Lower lobe of right lung (tissue), 2 donors: ENCODE measurements around the gene INO80D. TPM values are rescaled to one million over a fixed set of nuclear protein-coding genes. Genes with fewer than 3 reads are reported as not detected.

Experiments
- ATAC-seq, 2 donors: fragments of 200-7000 bp; cut with Tn5 transposase; one replicate each; pipeline ENCODE4 v1.9.1; 2020 to 2022; ENCODE audit warnings: mild to moderate bottlenecking in 2 of 2, moderate library complexity in 2 of 2
- DNase-seq: peaks from one replicate; pipeline ENCODE4 v3.0.0-alpha.2; 2020
- H3K27ac ChIP-seq: fragments of 200-600 bp; one replicate; pipeline ENCODE4 v1.8.0; 2022
- H3K27me3 ChIP-seq: fragments of 200-600 bp; one replicate; pipeline ENCODE4 v1.8.0; 2022; ENCODE audit warnings: low read depth
- H3K36me3 ChIP-seq: fragments of 200-600 bp; one replicate; pipeline ENCODE4 v1.8.0; 2022; ENCODE audit warnings: mild to moderate bottlenecking
- H3K4me1 ChIP-seq: fragments of 200-600 bp; one replicate; pipeline ENCODE4 v1.8.0; 2022
- H3K4me3 ChIP-seq: fragments of 200-600 bp; one replicate; pipeline ENCODE4 v1.8.0; 2022; ENCODE audit warnings: mild to moderate bottlenecking
- H3K9me3 ChIP-seq: fragments of 200-600 bp; one replicate; pipeline ENCODE4 v1.8.0; 2022
- intact Hi-C: fragments of 100-400 bp; cut with DNase I; formaldehyde crosslinking; loops from one replicate; pipeline ENCODE4 v1.11.0; 2022
- total RNA-seq: library from RNA; stranded (reverse); fragmentation: NEBNext Ultra II Directional; extraction: Animal tissue kit (Norgen Biotek cat#: 25700); gene quantifications from one replicate; pipeline ENCODE4 v1.2.1, GENCODE V29; 2021
- TF ChIP-seq, protein P1 (sequence below): fragments of 200-600 bp; IDR thresholded peaks from one replicate; pipeline ENCODE4 v1.8.0; 2022; ENCODE audit warnings: antibody characterized with exemption, mild to moderate bottlenecking
- donor health status: DM: no; HTN: yes; CAD: no; lungs with severe emphysema.

INO80D gene
- total RNA-seq, 1 donor from 2014 or later: 26.0 TPM

DNA sequence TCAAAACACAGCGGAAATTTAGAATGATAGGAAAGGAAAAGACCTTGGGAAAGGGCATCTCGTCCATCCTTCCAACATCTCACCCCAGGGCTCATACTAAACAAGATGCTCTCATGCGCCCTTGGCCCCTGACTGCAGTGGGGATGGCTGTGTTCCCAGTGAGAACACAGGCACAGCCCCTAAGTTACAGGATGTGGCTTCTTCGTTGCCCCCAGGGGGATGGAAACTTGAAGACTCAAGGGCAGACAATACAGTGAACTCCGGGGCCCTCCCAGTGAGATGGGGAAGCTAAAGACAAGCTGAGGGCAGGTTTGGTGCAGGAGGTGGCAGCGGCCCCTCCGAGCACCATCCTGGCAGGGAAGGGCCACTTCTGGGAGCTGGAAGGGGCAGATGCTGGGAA is 139.7 kb downstream of the INO80D start:
- Histone ChIP-seq H3K9me3 (no peaks in the 10 kb centered on the region), H3K36me3 (no peaks in the 10 kb centered on the region), H3K4me1 (peaks cover 22% of the 10 kb centered on the region), H3K4me3 (no peak overlapping the region), H3K27me3 (no peaks in the 10 kb centered on the region), H3K27ac (no peak overlapping the region)
- intact Hi-C loops: no loop called here
- TF ChIP-seq, protein P1, sequence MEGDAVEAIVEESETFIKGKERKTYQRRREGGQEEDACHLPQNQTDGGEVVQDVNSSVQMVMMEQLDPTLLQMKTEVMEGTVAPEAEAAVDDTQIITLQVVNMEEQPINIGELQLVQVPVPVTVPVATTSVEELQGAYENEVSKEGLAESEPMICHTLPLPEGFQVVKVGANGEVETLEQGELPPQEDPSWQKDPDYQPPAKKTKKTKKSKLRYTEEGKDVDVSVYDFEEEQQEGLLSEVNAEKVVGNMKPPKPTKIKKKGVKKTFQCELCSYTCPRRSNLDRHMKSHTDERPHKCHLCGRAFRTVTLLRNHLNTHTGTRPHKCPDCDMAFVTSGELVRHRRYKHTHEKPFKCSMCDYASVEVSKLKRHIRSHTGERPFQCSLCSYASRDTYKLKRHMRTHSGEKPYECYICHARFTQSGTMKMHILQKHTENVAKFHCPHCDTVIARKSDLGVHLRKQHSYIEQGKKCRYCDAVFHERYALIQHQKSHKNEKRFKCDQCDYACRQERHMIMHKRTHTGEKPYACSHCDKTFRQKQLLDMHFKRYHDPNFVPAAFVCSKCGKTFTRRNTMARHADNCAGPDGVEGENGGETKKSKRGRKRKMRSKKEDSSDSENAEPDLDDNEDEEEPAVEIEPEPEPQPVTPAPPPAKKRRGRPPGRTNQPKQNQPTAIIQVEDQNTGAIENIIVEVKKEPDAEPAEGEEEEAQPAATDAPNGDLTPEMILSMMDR: no peak
- ATAC-seq (no peak), DNase-seq (no peak)

Other genes starting within 250 kb of the INO80D start
- gene NDUFS1, start 73.3 kb upstream of the INO80D start, total RNA-seq: 58.2 TPM
- gene EEF1B2, start 73.7 kb upstream of the INO80D start, total RNA-seq: 408 TPM
- 8.1 TPM for gene ZDBF2, start 188.5 kb upstream of the INO80D start, total RNA-seq